HG03108 (cell line): ENCODE data around the gene FSTL4.

Experiments
- ATAC-seq: cut with Tn5 transposase; IDR thresholded peaks from one replicate; pipeline ENCODE4 v1.9.1; 2021; ENCODE audit warnings: moderate library complexity; ENCODE audit not compliant: unreplicated experiment

The FSTL4 gene

GRCh38 chr5:133155326-133155969 lies 456.9 kb downstream of the FSTL4 start:
- no peak for ATAC-seq

GRCh38 chr5:133154274-133155075 lies 457.9 kb downstream of the FSTL4 start:
- ATAC-seq = no peak

GRCh38 chr5:133150909-133151544 lies 461.3 kb downstream of the FSTL4 start:
- ATAC-seq = no peak

- ATAC-seq = no peak
Measured at GRCh38 chr5:133149345-133149744, 463.0 kb downstream of the FSTL4 start.

- no peak for ATAC-seq
Measured at GRCh38 chr5:133147815-133148567, 464.4 kb downstream of the FSTL4 start.

GRCh38 chr5:133147411-133147810 lies 464.9 kb downstream of the FSTL4 start:
- ATAC-seq = no peak
